AG10803 (cell line): ENCODE data around the gene CSRNP3.

Experiments used
- DNase-seq: peaks from one replicate; pipeline ENCODE4 v3.0.0; 2010; ENCODE audit warnings: low read depth
- H3K4me3 ChIP-seq: 2 replicates; pipeline ENCODE4 v1.5.1; 2011; ENCODE audit warnings: mild to moderate bottlenecking, low read length, control low read depth
- CTCF ChIP-seq: conservative IDR thresholded peaks from 2 replicates; pipeline ENCODE4 v1.5.1; 2011; ENCODE audit warnings: mild to moderate bottlenecking, low read length, control low read depth, inconsistent platforms

CSRNP3 gene

GRCh38 chr2:165568361-165568760 lies 98.9 kb downstream of the CSRNP3 start:
- no peak for DNase-seq
- H3K4me3 ChIP-seq, result no peak overlapping the region
- TF ChIP-seq CTCF, result no peak

- no peak overlapping the region for H3K4me3 ChIP-seq
- no peak for TF ChIP-seq CTCF
- DNase-seq, result no peak
Measured at GRCh38 chr2:165571477-165571876, 102.0 kb downstream of the CSRNP3 start.

- TF ChIP-seq CTCF, result no peak
- no peak for DNase-seq
- no peak overlapping the region for H3K4me3 ChIP-seq
Measured at GRCh38 chr2:165572151-165572550, 102.7 kb downstream of the CSRNP3 start.

GRCh38 chr2:165573534-165574461 lies 104.3 kb downstream of the CSRNP3 start:
- DNase-seq, result no peak
- no peak for TF ChIP-seq CTCF
- no peak overlapping the region for H3K4me3 ChIP-seq

GRCh38 chr2:165575044-165575615 lies 105.6 kb downstream of the CSRNP3 start:
- DNase-seq, result no peak
- H3K4me3 ChIP-seq, result no peak overlapping the region
- TF ChIP-seq CTCF, result no peak

GRCh38 chr2:165576409-165577154 lies 107.1 kb downstream of the CSRNP3 start:
- no peak overlapping the region for H3K4me3 ChIP-seq
- no peak for DNase-seq
- TF ChIP-seq CTCF, result no peak
